ENCODE data around the gene SRPX. TPM values are rescaled to one million over a fixed set of nuclear protein-coding genes. Genes with fewer than 3 reads are reported as not detected.

The SRPX gene
- total and polyA plus RNA-seq, 2 experiments from 2014 or later: 101 to 189 TPM

- Histone ChIP-seq H2AFZ (no peak overlapping the region), H3K27ac (no peak overlapping the region), H3K4me1 (ENCODE audit: insufficient read depth) (no peaks in the 10 kb centered on the region), H3K27me3 (no peaks in the 10 kb centered on the region), H3K9me3 (ENCODE audit: low read depth) (no peaks in the 10 kb centered on the region), H3K4me2 (no peak overlapping the region), H3K4me3 (no peak overlapping the region), H3K79me2 (no peaks in the 10 kb centered on the region), H3K9me2 (replicated peaks; ENCODE audit: insufficient read depth) (no peaks in the 10 kb centered on the region), H4K20me1 (ENCODE audit: insufficient read depth, poor library complexity, severe bottlenecking) (no peaks in the 10 kb centered on the region), H3K36me3 (replicated peaks; ENCODE audit: insufficient read depth, low read depth) (no peaks in the 10 kb centered on the region)
- no peak for TF ChIP-seq EZH2phosphoT487 (IDR thresholded peaks at IDR 0.05; ENCODE audit: low read depth, severe bottlenecking, unreplicated experiment)
- no peak for TF ChIP-seq EZH2 (IDR thresholded peaks at IDR 0.05; ENCODE audit: borderline replicate concordance)
- TF ChIP-seq CTCF (IDR thresholded peaks at IDR 0.05; ENCODE audit: poor library complexity): no peak
- DNase-seq (ENCODE audit: low spot score): no peak
- 85% methylated on average over 5 of the region's 5 CpGs for WGBS (ENCODE audit: low lambda C conversion rate, missing lambda C conversion rate)
Observed at GRCh38 chrX:38103857-38104812, 116.5 kb downstream of the SRPX start.

- no peak overlapping the region for H3K27ac ChIP-seq
- H3K79me2 ChIP-seq: no peaks in the 10 kb centered on the region
- H3K36me3 ChIP-seq (replicated peaks; ENCODE audit: insufficient read depth, low read depth): no peaks in the 10 kb centered on the region
- H3K4me1 ChIP-seq (ENCODE audit: insufficient read depth): no peaks in the 10 kb centered on the region
- TF ChIP-seq EZH2phosphoT487 (IDR thresholded peaks at IDR 0.05; ENCODE audit: low read depth, severe bottlenecking, unreplicated experiment) (no peak), EZH2 (IDR thresholded peaks at IDR 0.05; ENCODE audit: borderline replicate concordance) (no peak), CTCF (IDR thresholded peaks at IDR 0.05; ENCODE audit: poor library complexity) (no peak)
- H3K4me2 ChIP-seq: no peak overlapping the region
- no peak for DNase-seq (ENCODE audit: low spot score)
- H3K27me3 ChIP-seq: no peaks in the 10 kb centered on the region
- H3K4me3 ChIP-seq: no peak overlapping the region
- 82% methylated on average over 1 of the region's 1 CpG for WGBS (ENCODE audit: low lambda C conversion rate, missing lambda C conversion rate)
- no peaks in the 10 kb centered on the region for H3K9me3 ChIP-seq (ENCODE audit: low read depth)
- no peak overlapping the region for H2AFZ ChIP-seq
- H4K20me1 ChIP-seq (ENCODE audit: insufficient read depth, poor library complexity, severe bottlenecking): no peaks in the 10 kb centered on the region
- no peaks in the 10 kb centered on the region for H3K9me2 ChIP-seq (replicated peaks; ENCODE audit: insufficient read depth)
Observed at GRCh38 chrX:38102875-38103274, 117.8 kb downstream of the SRPX start.

GRCh38 chrX:38102240-38102639 is 118.4 kb downstream of the SRPX start:
- no peaks in the 10 kb centered on the region for H3K9me2 ChIP-seq (replicated peaks; ENCODE audit: insufficient read depth)
- H3K4me3 ChIP-seq: no peak overlapping the region
- 55% methylated on average over 2 of the region's 2 CpGs for WGBS (ENCODE audit: low lambda C conversion rate, missing lambda C conversion rate)
- no peak overlapping the region for H3K27ac ChIP-seq
- H4K20me1 ChIP-seq (ENCODE audit: insufficient read depth, poor library complexity, severe bottlenecking): no peaks in the 10 kb centered on the region
- H3K27me3 ChIP-seq: no peaks in the 10 kb centered on the region
- no peak overlapping the region for H2AFZ ChIP-seq
- no peak for DNase-seq (ENCODE audit: low spot score)
- no peaks in the 10 kb centered on the region for H3K4me1 ChIP-seq (ENCODE audit: insufficient read depth)
- H3K4me2 ChIP-seq: no peak overlapping the region
- H3K79me2 ChIP-seq: no peaks in the 10 kb centered on the region
- TF ChIP-seq CTCF (IDR thresholded peaks at IDR 0.05; ENCODE audit: poor library complexity): no peak
- TF ChIP-seq EZH2phosphoT487 (IDR thresholded peaks at IDR 0.05; ENCODE audit: low read depth, severe bottlenecking, unreplicated experiment): no peak
- no peak for TF ChIP-seq EZH2 (IDR thresholded peaks at IDR 0.05; ENCODE audit: borderline replicate concordance)
- H3K9me3 ChIP-seq (ENCODE audit: low read depth): no peaks in the 10 kb centered on the region
- no peaks in the 10 kb centered on the region for H3K36me3 ChIP-seq (replicated peaks; ENCODE audit: insufficient read depth, low read depth)
